Esophagus muscularis mucosa (tissue), 4 donors: ENCODE data around the gene DNAJC3.

Experiments used
- EP300 ChIP-seq: sonication (generic); formaldehyde crosslinking; IDR thresholded peaks from one replicate; pipeline ENCODE4 v1.6.1; 2017; ENCODE audit warnings: antibody characterized with exemption
- POLR2A ChIP-seq: fragments of 450-650 bp; IDR thresholded peaks from one replicate; pipeline ENCODE4 v1.6.1; 2017; ENCODE audit warnings: antibody characterized with exemption, moderate library complexity, mild to moderate bottlenecking, low read depth
- POLR2AphosphoS5 ChIP-seq, 2 donors: sonication (generic); formaldehyde crosslinking; IDR thresholded peaks; one replicate each; pipeline ENCODE4 v1.6.1; 2017; ENCODE audit warnings: antibody characterized with exemption in 2 of 2
- TF ChIP-seq, protein P1 (sequence below), 3 experiments: fragments of 200-600 bp in 2 of 3; fragments of 450-650 bp in 1 of 3; sonication (generic) in 2 of 3; IDR thresholded peaks; one replicate each; pipeline ENCODE4 v1.5.1; 2017 to 2019; ENCODE audit warnings: antibody characterized with exemption in 3 of 3, mild to moderate bottlenecking in 2 of 3, moderate library complexity in 1 of 3

GRCh38 chr13:95797016-95797415 is 120.1 kb downstream of the DNAJC3 start:
- no peak for TF ChIP-seq POLR2A
- TF ChIP-seq, protein P1, sequence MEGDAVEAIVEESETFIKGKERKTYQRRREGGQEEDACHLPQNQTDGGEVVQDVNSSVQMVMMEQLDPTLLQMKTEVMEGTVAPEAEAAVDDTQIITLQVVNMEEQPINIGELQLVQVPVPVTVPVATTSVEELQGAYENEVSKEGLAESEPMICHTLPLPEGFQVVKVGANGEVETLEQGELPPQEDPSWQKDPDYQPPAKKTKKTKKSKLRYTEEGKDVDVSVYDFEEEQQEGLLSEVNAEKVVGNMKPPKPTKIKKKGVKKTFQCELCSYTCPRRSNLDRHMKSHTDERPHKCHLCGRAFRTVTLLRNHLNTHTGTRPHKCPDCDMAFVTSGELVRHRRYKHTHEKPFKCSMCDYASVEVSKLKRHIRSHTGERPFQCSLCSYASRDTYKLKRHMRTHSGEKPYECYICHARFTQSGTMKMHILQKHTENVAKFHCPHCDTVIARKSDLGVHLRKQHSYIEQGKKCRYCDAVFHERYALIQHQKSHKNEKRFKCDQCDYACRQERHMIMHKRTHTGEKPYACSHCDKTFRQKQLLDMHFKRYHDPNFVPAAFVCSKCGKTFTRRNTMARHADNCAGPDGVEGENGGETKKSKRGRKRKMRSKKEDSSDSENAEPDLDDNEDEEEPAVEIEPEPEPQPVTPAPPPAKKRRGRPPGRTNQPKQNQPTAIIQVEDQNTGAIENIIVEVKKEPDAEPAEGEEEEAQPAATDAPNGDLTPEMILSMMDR (IDR thresholded peaks at IDR 0.05): no peak
- TF ChIP-seq EP300: no peak
- no peak for TF ChIP-seq POLR2AphosphoS5 (IDR thresholded peaks at IDR 0.05)
